GM18870 (cell line): Measurements from ENCODE around the gene OBP2B.
"Not testable (repeated sequence)": the region's sequence is repeated elsewhere in the genome, so short reads cannot be mapped to it uniquely, and the experiment has no call there.

Experiments used
- ATAC-seq: cut with Tn5 transposase; IDR thresholded peaks from one replicate; pipeline ENCODE4 v1.9.1; 2021; ENCODE audit warnings: moderate library complexity; ENCODE audit not compliant: unreplicated experiment

Gene OBP2B

GRCh38 chr9:133208880-133209300 is at the start of gene OBP2B:
Gene OBP2B, minus strand, starts transcription at chr9:133209250. Its CDS starts 51 bp downstream, at chr9:133209199.
- ATAC-seq, result not testable (repeated sequence)

GRCh38 chr9:133258061-133259015 is 49.3 kb upstream of the OBP2B start:
- ATAC-seq, result no peak

GRCh38 chr9:133257465-133257956 is 48.5 kb upstream of the OBP2B start:
- no peak for ATAC-seq

- no peak for ATAC-seq
These were observed 47.6 kb upstream of the OBP2B start for GRCh38 chr9:133256686-133257091.

- no peak for ATAC-seq
These were observed 47.0 kb upstream of the OBP2B start for GRCh38 chr9:133256136-133256461.

GRCh38 chr9:133255371-133256135 is 46.5 kb upstream of the OBP2B start:
- no peak for ATAC-seq

GRCh38 chr9:133254471-133254870 is 45.4 kb upstream of the OBP2B start:
- no peak for ATAC-seq

- no peak for ATAC-seq
These were observed 44.2 kb upstream of the OBP2B start for GRCh38 chr9:133253268-133253667.

GRCh38 chr9:133252301-133253020 is 43.4 kb upstream of the OBP2B start:
- no peak for ATAC-seq

GRCh38 chr9:133251773-133252172 is 42.7 kb upstream of the OBP2B start:
- ATAC-seq, result no peak

GRCh38 chr9:133251221-133251620 is 42.2 kb upstream of the OBP2B start:
- not testable (repeated sequence) for ATAC-seq

- ATAC-seq, result no peak
These were observed 41.7 kb upstream of the OBP2B start for GRCh38 chr9:133250741-133251170.

GRCh38 chr9:133249337-133249736 is 40.3 kb upstream of the OBP2B start:
- ATAC-seq, result no peak

GRCh38 chr9:133248726-133249295 is 39.8 kb upstream of the OBP2B start:
- ATAC-seq, result no peak

- ATAC-seq, result no peak
These were observed 38.6 kb upstream of the OBP2B start for GRCh38 chr9:133247632-133248031.

- no peak for ATAC-seq
These were observed 37.9 kb upstream of the OBP2B start for GRCh38 chr9:133246991-133247390.

- ATAC-seq, result no peak
These were observed 37.5 kb upstream of the OBP2B start for GRCh38 chr9:133246562-133246961.

- no peak for ATAC-seq
These were observed 33.9 kb upstream of the OBP2B start for GRCh38 chr9:133242991-133243390.

- ATAC-seq, result no peak
These were observed 33.2 kb upstream of the OBP2B start for GRCh38 chr9:133242241-133242640.

- ATAC-seq, result no peak
These were observed 30.6 kb upstream of the OBP2B start for GRCh38 chr9:133239533-133240090.
